Adrenal gland (tissue), 12 donors: ENCODE results near the gene CCNH. TPM values are rescaled to one million over a fixed set of nuclear protein-coding genes. Genes with fewer than 3 reads are reported as not detected.
A peak's percentile ranks its signal among the peaks of the same experiment; 100 is the strongest.

Experiments used
- DNase-seq, 7 donors: peaks; one replicate each; pipeline ENCODE4 v3.0.0-alpha.2; 2019 to 2020
- H3K27ac ChIP-seq, 5 donors: fragments of 200-600 bp; sonication (generic) in 4 of 5; 1 replicate in 3 of 5; 2 replicates in 2 of 5; pipeline versions ENCODE4 v1.5.1 to v1.8.0; 2016 to 2020; ENCODE audit warnings: mild to moderate bottlenecking in 1 of 5
- H3K27me3 ChIP-seq: fragments of 200-600 bp; 2 replicates; pipeline ENCODE4 v1.8.0; 2021
- H3K36me3 ChIP-seq, 2 donors: fragments of 200-600 bp; replicated peaks in 1 of 2; 1 replicate in 1 of 2; 2 replicates in 1 of 2; pipeline versions ENCODE4 v1.5.1 to v1.8.0; 2018 to 2022
- H3K4me1 ChIP-seq, 2 donors: fragments of 200-600 bp; replicated peaks in 1 of 2; 1 replicate in 1 of 2; 2 replicates in 1 of 2; pipeline versions ENCODE4 v1.5.1 to v1.8.0; 2018 to 2021
- H3K4me3 ChIP-seq, 4 donors: fragments of 200-600 bp; sonication (generic) in 3 of 4; one replicate each; pipeline ENCODE4 v1.5.1; 2016 to 2018
- H3K9me3 ChIP-seq, 3 donors: fragments of 200-600 bp; sonication (generic) in 1 of 3; replicated peaks in 1 of 3; 1 replicate in 2 of 3; 2 replicates in 1 of 3; pipeline versions ENCODE4 v1.5.1 to v1.8.0; 2016 to 2021
- CTCF ChIP-seq, 6 experiments: fragments of 450-650 bp in 4 of 6; fragments of 200-600 bp in 2 of 6; sonication (generic) in 1 of 6; IDR thresholded peaks; 1 replicate in 5 of 6; 2 replicates in 1 of 6; pipeline versions ENCODE4 v1.5.1 to v1.8.0; 2016 to 2021; ENCODE audit warnings: antibody characterized with exemption in 6 of 6, mild to moderate bottlenecking in 2 of 6, moderate library complexity in 1 of 6
- POLR2A ChIP-seq, 2 donors: fragments of 450-650 bp; IDR thresholded peaks; one replicate each; pipeline ENCODE4 v1.6.1; 2017; ENCODE audit warnings: antibody characterized with exemption in 2 of 2, mild to moderate bottlenecking in 2 of 2, moderate library complexity in 1 of 2
- WGBS, 4 donors: extraction: QIAGEN DNeasy Blood & Tissue Kit in 2 of 4; methylation state at CpG; one replicate each; pipeline versions ENCODE4 v1.1.5 to v1.1.7; 2013 to 2017; 5-methylcytosine and 5-hydroxymethylcytosine counted together
- intact Hi-C, 2 donors: fragments of 100-400 bp; cut with DNase I; formaldehyde crosslinking; loops; one replicate each; pipeline versions ENCODE4 v1.14.1 to v1.15.0; 2022 to 2023
- polyA plus RNA-seq, 3 donors: library from polyadenylated mRNA; stranded (reverse); fragments of 200-250 nt in 2 of 3; fragments of 350-450 nt in 1 of 3; fragmentation: Illumina TruSeq in 1 of 3; extraction: RNeasy Lipid Tissue Mini Kit (QIAGEN cat#74804) in 1 of 3; gene quantifications; one replicate each; pipeline ENCODE4 v1.2.3, GENCODE V29; 2013 to 2014
- total RNA-seq, 9 donors: library from RNA; depleted of rRNA in 4 of 9; stranded (reverse); fragments of >200 nt in 4 of 9; fragments of 120-200 nt in 1 of 9; fragmentation: NEBNext Ultra II Directional in 1 of 9; extraction: Animal tissue kit (Norgen Biotek cat#: 25700) in 1 of 9; gene quantifications; one replicate each; pipeline versions ENCODE4 v1.1.0 to v1.2.4, GENCODE V29; 2013 to 2023
- donor health status: healthy with polysubstance abuse.
- donor health status: Bipolar disorder and iron deficiency.
- donor health status: DM: yes; HTN: yes; CAD: no.
- donor health status: DM: no; HTN: no; CAD: no.
- donor health status: DM: no; HTN: no; CAD: no.
- donor health status: DM: yes; HTN: yes; CAD: no.

The CCNH gene
- total and polyA plus RNA-seq, 12 donors: 33.9 to 125 (median 43.6) TPM

- intact Hi-C loops: loop anchor here in 1 of 2 donors (10.0 kb wide), 1 partner anchor 120 kb away; no protein-coding TSS in a partner anchor
- peak overlapping the region in 3 of 5 donors; percentile 13 to 76 (median 33) for H3K27ac ChIP-seq
Observed at GRCh38 chr5:87394411-87395165, 18.1 kb downstream of the CCNH start.

GRCh38 chr5:87393331-87393730, 19.4 kb downstream of the CCNH start:
- H3K27ac ChIP-seq: peak overlapping the region in 4 of 5 donors; percentile 49 to 79 (median 63)
- H3K4me3 ChIP-seq: no peak overlapping the region
- DNase-seq: no peak
- H3K4me1 ChIP-seq: peaks cover 19 to 33% of the 10 kb centered on the region in 2 donors
- no peaks in the 10 kb centered on the region for H3K27me3 ChIP-seq
- 36 to 49% (median 41%) methylated on average over 2 of the region's 2 CpGs for WGBS, 4 donors
- no peaks in the 10 kb centered on the region for H3K9me3 ChIP-seq
- H3K36me3 ChIP-seq: peaks cover 0 to 88% of the 10 kb centered on the region in 2 donors
- intact Hi-C loops: loop anchor here in 1 of 2 donors (10.0 kb wide), 1 partner anchor 119 kb away; no protein-coding TSS in a partner anchor
- TF ChIP-seq POLR2A (IDR thresholded peaks at IDR 0.05) (no peak), CTCF (IDR thresholded peaks at IDR 0.05) (no peak)

More at GRCh38 chr5:87394411-87395165, 18.1 kb downstream of the CCNH start:
- no peak overlapping the region for H3K4me3 ChIP-seq
- no peaks in the 10 kb centered on the region for H3K9me3 ChIP-seq
- H3K27me3 ChIP-seq: no peaks in the 10 kb centered on the region
- peaks cover 0 to 84% of the 10 kb centered on the region in 2 donors for H3K36me3 ChIP-seq
- WGBS, 4 donors: 83 to 88% (median 85%) methylated on average over 3 of the region's 3 CpGs
- no peak for DNase-seq
- peaks cover 19 to 40% of the 10 kb centered on the region in 2 donors for H3K4me1 ChIP-seq
- TF ChIP-seq CTCF (IDR thresholded peaks at IDR 0.05): no peak
- TF ChIP-seq POLR2A (IDR thresholded peaks at IDR 0.05): no peak

- H3K4me1 ChIP-seq: peaks cover 19 to 33% of the 10 kb centered on the region in 2 donors
- intact Hi-C loops: loop anchor here in 1 of 2 donors (10.0 kb wide), 1 partner anchor 118 kb away; no protein-coding TSS in a partner anchor
- TF ChIP-seq POLR2A (IDR thresholded peaks at IDR 0.05): no peak
- no peak for TF ChIP-seq CTCF (IDR thresholded peaks at IDR 0.05)
- DNase-seq: no peak
- no peaks in the 10 kb centered on the region for H3K9me3 ChIP-seq
- H3K27ac ChIP-seq: peak overlapping the region in 3 of 5 donors; percentile 50 to 79 (median 76)
- no peaks in the 10 kb centered on the region for H3K27me3 ChIP-seq
- H3K4me3 ChIP-seq: no peak overlapping the region
- peaks cover 0 to 82% of the 10 kb centered on the region in 2 donors for H3K36me3 ChIP-seq
- 47 to 60% (median 52%) methylated on average over 4 of the region's 4 CpGs for WGBS, 4 donors
Observed at GRCh38 chr5:87392801-87393200, 19.9 kb downstream of the CCNH start.

- Histone ChIP-seq H3K27ac (peak overlapping the region in 2 of 5 donors; percentile 19 to 79), H3K4me1 (peaks cover 19 to 33% of the 10 kb centered on the region in 2 donors), H3K9me3 (no peaks in the 10 kb centered on the region), H3K27me3 (no peaks in the 10 kb centered on the region), H3K36me3 (peaks cover 0 to 81% of the 10 kb centered on the region in 2 donors), H3K4me3 (no peak overlapping the region)
- TF ChIP-seq CTCF (IDR thresholded peaks at IDR 0.05): no peak
- intact Hi-C loops: loop anchor here in 1 of 2 donors (10.0 kb wide), 1 partner anchor 117 kb away; no protein-coding TSS in a partner anchor
- WGBS, 4 donors: 89 to 95% (median 92%) methylated on average over 1 of the region's 1 CpG
- no peak for DNase-seq
Observed at GRCh38 chr5:87392170-87392569, 20.6 kb downstream of the CCNH start.
